PC-3 (cell line): Measurements from ENCODE around the gene TMEM231. TPM values are rescaled to one million over a fixed set of nuclear protein-coding genes. Genes with fewer than 3 reads are reported as not detected.

Source experiments
- ATAC-seq: fragments of 200-7000 bp; cut with Tn5 transposase; 2 replicates; pipeline ENCODE4 v1.9.1; 2020; ENCODE audit warnings: mild to moderate bottlenecking, moderate library complexity
- BruUV-seq: library from RNA; stranded (reverse); fragments of 400-500 nt; replicated peaks from 2 replicates; lab custom pipeline; 2021; lab: Mats Ljungman, UMichigan
- CTCF ChIA-PET: fragments of 300-600 bp; sonication (Branson Sonifier 250); formaldehyde crosslinking; loops from one replicate; lab custom pipeline; 2022; ENCODE audit warnings: antibody characterized with exemption; lab: Charles Lee
- POLR2A ChIA-PET: fragments of 300-600 bp; sonication (Branson Sonifier 250); formaldehyde crosslinking; loops from one replicate; lab custom pipeline; 2022; ENCODE audit warnings: antibody characterized with exemption; ENCODE audit not compliant: unreplicated experiment; lab: Charles Lee
- DNase-seq: peaks from one replicate; pipeline ENCODE4 v3.0.0-alpha.2; 2015
- H2AFZ ChIP-seq: fragments of 300-600 bp; sonication (generic); 2 replicates; pipeline ENCODE4 v1.6.0; 2016; ENCODE audit warnings: antibody characterized with exemption, low read length
- H3F3A ChIP-seq: fragments of 300-600 bp; sonication (generic); one replicate; pipeline ENCODE4 v1.6.0; 2017; ENCODE audit warnings: antibody characterized with exemption, low read length, control low read depth, mild to moderate bottlenecking; ENCODE audit not compliant: unreplicated experiment
- H3K27ac ChIP-seq: fragments of 300-600 bp; sonication (generic); 2 replicates; pipeline ENCODE4 v1.5.1; 2016; ENCODE audit warnings: mild to moderate bottlenecking, low read length
- H3K27me3 ChIP-seq: fragments of 300-600 bp; sonication (generic); 2 replicates; pipeline ENCODE4 v1.6.1; 2016; ENCODE audit warnings: low read length, mixed read lengths
- H3K36me3 ChIP-seq: fragments of 300-600 bp; sonication (generic); 2 replicates; pipeline ENCODE4 v1.6.1; 2016; ENCODE audit warnings: low read depth, mixed run types, low read length, mixed read lengths
- H3K4me1 ChIP-seq: fragments of 300-600 bp; sonication (generic); 2 replicates; pipeline ENCODE4 v1.5.1; 2016; ENCODE audit warnings: low read length; ENCODE audit not compliant: insufficient read depth
- H3K4me2 ChIP-seq: fragments of 300-600 bp; sonication (generic); 2 replicates; pipeline ENCODE4 v1.6.0; 2016; ENCODE audit warnings: low read length
- H3K4me3 ChIP-seq: fragments of 300-600 bp; sonication (generic); 2 replicates; pipeline ENCODE4 v1.5.1; 2016; ENCODE audit warnings: mild to moderate bottlenecking, low read length, mixed read lengths
- H3K79me2 ChIP-seq: fragments of 300-600 bp; sonication (generic); 2 replicates; pipeline ENCODE4 v1.6.1; 2017; ENCODE audit warnings: low read length, mixed read lengths
- H3K9ac ChIP-seq: fragments of 300-600 bp; sonication (generic); 2 replicates; pipeline ENCODE4 v1.6.0; 2016; ENCODE audit warnings: mild to moderate bottlenecking, low read length
- H3K9me2 ChIP-seq: fragments of 300-600 bp; sonication (generic); replicated peaks from 2 replicates; pipeline ENCODE4 v1.6.1; 2016; ENCODE audit warnings: mixed run types, low read length, mixed read lengths
- H3K9me3 ChIP-seq: fragments of 300-600 bp; sonication (generic); 2 replicates; pipeline ENCODE4 v1.6.1; 2016; ENCODE audit warnings: low read length, mixed read lengths
- H4K20me1 ChIP-seq: fragments of 300-600 bp; sonication (generic); 2 replicates; pipeline ENCODE4 v1.6.1; 2016; ENCODE audit warnings: low read length, mixed read lengths
- EZH2 ChIP-seq: fragments of 300-600 bp; sonication (generic); IDR thresholded peaks from one replicate; pipeline ENCODE4 v1.6.1; 2017; ENCODE audit warnings: antibody characterized with exemption, mild to moderate bottlenecking, low read length; ENCODE audit not compliant: unreplicated experiment
- EZH2phosphoT487 ChIP-seq: fragments of 300-600 bp; sonication (generic); IDR thresholded peaks from 2 replicates; pipeline ENCODE4 v1.6.1; 2018; ENCODE audit warnings: mild to moderate bottlenecking, antibody characterized with exemption, low read length, borderline replicate concordance
- intact Hi-C: fragments of 100-400 bp; cut with micrococcal nuclease; formaldehyde crosslinking; loops from 2 replicates; pipeline ENCODE4 v1.9.0; 2023
- total RNA-seq: library from RNA; depleted of rRNA; stranded (reverse); fragments of >200 nt; gene quantifications from 2 replicates; pipeline ENCODE4 v1.2.3, GENCODE V29; 2014
- TF ChIP-seq, protein P1 (sequence below): fragments of 300-600 bp; sonication (generic); conservative IDR thresholded peaks from 2 replicates; pipeline ENCODE4 v1.5.1; 2017; ENCODE audit warnings: antibody characterized with exemption, low read depth, mild to moderate bottlenecking, low read length

Gene TMEM231
- total RNA-seq, 1 experiment from 2014 or later: 20.2 TPM

DNA sequence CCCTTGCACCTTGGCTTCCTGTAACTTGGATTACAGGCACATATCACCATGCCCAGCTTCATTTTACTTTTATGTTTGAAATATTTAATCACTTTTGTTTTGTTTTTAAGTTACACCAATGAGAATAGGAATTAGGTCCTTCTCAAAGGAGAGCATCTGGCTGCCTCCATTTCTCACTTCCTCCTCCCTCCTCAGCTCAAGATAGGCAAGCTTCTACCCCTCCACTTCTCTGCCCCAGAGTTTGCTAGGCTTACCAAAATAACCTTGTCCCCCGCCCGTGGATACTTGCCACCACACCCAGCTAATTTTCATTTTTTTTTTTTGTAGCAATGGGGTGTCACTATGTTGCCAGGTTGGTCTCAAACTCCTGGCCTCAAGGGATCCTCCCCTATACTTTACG, 28.1 kb upstream of the TMEM231 start:
- ATAC-seq: no peak
- CTCF ChIA-PET: no interaction called here

GRCh38 chr16:75579281-75579834, 23.3 kb upstream of the TMEM231 start:
- Histone ChIP-seq H3K36me3 (peaks cover 7% of the 10 kb centered on the region; the same call in 1 of the 2 replicates), H2AFZ (no peak overlapping the region), H3K9me2 (no peaks in the 10 kb centered on the region), H3K9ac (no peak overlapping the region), H3K4me3 (no peak overlapping the region), H3K9me3 (no peaks in the 10 kb centered on the region), H3K79me2 (no peaks in the 10 kb centered on the region), H3K27me3 (no peaks in the 10 kb centered on the region), H3F3A (no peaks in the 10 kb centered on the region), H3K4me2 (no peak overlapping the region), H4K20me1 (no peaks in the 10 kb centered on the region), H3K27ac (no peak overlapping the region), H3K4me1 (no peaks in the 10 kb centered on the region)
- ATAC-seq (no peak), DNase-seq (no peak)
- intact Hi-C loops: no loop called here
- POLR2A ChIA-PET: no interaction called here
- TF ChIP-seq EZH2 (no peak), EZH2phosphoT487 (no peak)
- TF ChIP-seq, protein P1, sequence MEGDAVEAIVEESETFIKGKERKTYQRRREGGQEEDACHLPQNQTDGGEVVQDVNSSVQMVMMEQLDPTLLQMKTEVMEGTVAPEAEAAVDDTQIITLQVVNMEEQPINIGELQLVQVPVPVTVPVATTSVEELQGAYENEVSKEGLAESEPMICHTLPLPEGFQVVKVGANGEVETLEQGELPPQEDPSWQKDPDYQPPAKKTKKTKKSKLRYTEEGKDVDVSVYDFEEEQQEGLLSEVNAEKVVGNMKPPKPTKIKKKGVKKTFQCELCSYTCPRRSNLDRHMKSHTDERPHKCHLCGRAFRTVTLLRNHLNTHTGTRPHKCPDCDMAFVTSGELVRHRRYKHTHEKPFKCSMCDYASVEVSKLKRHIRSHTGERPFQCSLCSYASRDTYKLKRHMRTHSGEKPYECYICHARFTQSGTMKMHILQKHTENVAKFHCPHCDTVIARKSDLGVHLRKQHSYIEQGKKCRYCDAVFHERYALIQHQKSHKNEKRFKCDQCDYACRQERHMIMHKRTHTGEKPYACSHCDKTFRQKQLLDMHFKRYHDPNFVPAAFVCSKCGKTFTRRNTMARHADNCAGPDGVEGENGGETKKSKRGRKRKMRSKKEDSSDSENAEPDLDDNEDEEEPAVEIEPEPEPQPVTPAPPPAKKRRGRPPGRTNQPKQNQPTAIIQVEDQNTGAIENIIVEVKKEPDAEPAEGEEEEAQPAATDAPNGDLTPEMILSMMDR: no peak
- BruUV-seq: no TSS peak
- CTCF ChIA-PET: no interaction called here

More for the DNA sequence above, 28.1 kb upstream of the TMEM231 start:
- Histone ChIP-seq H3K4me2 (no peak overlapping the region), H4K20me1 (no peaks in the 10 kb centered on the region), H3K27me3 (no peaks in the 10 kb centered on the region), H3K4me3 (no peak overlapping the region), H3K9me3 (no peaks in the 10 kb centered on the region), H3F3A (no peaks in the 10 kb centered on the region), H3K36me3 (no peaks in the 10 kb centered on the region), H3K27ac (no peak overlapping the region), H3K9ac (no peak overlapping the region), H3K4me1 (no peaks in the 10 kb centered on the region), H2AFZ (no peak overlapping the region), H3K9me2 (no peaks in the 10 kb centered on the region), H3K79me2 (no peaks in the 10 kb centered on the region)
- no TSS peak for BruUV-seq
- DNase-seq: no peak
- TF ChIP-seq, protein P1: no peak
- no peak for TF ChIP-seq EZH2
- no peak for TF ChIP-seq EZH2phosphoT487
- POLR2A ChIA-PET: no interaction called here
- intact Hi-C loops: no loop called here

DNA sequence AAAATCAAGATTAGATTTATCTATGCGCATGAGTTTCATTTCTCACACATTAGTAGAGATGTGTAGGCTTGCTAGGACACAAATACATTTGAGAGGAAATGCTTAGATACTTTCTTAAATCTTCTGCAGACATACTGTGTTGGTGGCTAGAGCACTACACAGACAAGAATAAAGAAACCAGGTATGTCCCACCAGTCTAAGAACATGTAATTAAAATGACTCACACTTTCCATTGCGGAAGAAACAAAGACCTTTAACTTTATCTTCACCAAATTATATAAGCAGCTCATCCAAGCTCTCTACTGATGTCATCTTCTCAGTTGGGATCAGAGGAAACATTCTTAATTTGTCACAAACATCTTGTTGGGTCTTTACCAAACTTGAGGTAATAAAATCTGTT, 22.7 kb upstream of the TMEM231 start:
- Histone ChIP-seq H3K4me3 (no peak overlapping the region), H3K36me3 (peaks cover 7% of the 10 kb centered on the region; the same call in 1 of the 2 replicates), H2AFZ (no peak overlapping the region), H3F3A (no peaks in the 10 kb centered on the region), H3K27ac (no peak overlapping the region), H3K4me1 (no peaks in the 10 kb centered on the region), H4K20me1 (no peaks in the 10 kb centered on the region), H3K27me3 (no peaks in the 10 kb centered on the region), H3K4me2 (no peak overlapping the region), H3K9me2 (no peaks in the 10 kb centered on the region), H3K9ac (no peak overlapping the region), H3K79me2 (no peaks in the 10 kb centered on the region), H3K9me3 (no peaks in the 10 kb centered on the region)
- TF ChIP-seq, protein P1: no peak
- TF ChIP-seq EZH2 (no peak), EZH2phosphoT487 (no peak)
- CTCF ChIA-PET: no interaction called here
- intact Hi-C loops: no loop called here
- no peak for ATAC-seq
- no TSS peak for BruUV-seq
- no peak for DNase-seq
- POLR2A ChIA-PET: no interaction called here
